GM11168 (cell line): ENCODE data around the gene MFAP5.
"Not testable (repeated sequence)": the region's sequence is repeated elsewhere in the genome, so short reads cannot be mapped to it uniquely, and the experiment has no call there.

Experiments
- in situ Hi-C: fragments of 300-500 bp; cut with MboI; formaldehyde crosslinking; loops from one replicate; pipeline ENCODE4 v1.12.0; 2022; ENCODE audit warnings: low sequenced_read_pairs; ENCODE audit not compliant: unreplicated experiment

MFAP5 gene

DNA sequence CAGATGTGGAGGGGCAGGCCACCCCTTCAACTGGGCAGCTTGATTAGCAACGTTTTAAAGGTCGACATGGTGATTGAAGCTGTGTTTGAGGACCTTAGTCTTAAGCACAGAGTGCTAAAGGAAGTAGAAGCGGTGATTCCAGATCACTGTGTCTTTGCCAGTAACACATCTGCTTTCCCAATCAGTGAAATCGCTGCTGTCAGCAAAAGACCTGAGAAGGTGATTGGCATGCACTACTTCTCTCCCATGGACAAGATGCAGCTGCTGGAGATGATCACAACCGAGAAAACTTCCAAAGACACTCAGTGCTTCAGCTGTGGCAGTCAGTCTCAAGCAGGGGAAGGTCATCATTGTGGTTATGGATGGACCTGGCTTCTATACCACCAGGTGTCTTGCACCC lies 26.0 kb downstream of the MFAP5 start:
- in situ Hi-C loops: no loop called here

- in situ Hi-C loops: not testable (repeated sequence)
Observed at GRCh38 chr12:8636007-8636346, 26.6 kb downstream of the MFAP5 start.

DNA sequence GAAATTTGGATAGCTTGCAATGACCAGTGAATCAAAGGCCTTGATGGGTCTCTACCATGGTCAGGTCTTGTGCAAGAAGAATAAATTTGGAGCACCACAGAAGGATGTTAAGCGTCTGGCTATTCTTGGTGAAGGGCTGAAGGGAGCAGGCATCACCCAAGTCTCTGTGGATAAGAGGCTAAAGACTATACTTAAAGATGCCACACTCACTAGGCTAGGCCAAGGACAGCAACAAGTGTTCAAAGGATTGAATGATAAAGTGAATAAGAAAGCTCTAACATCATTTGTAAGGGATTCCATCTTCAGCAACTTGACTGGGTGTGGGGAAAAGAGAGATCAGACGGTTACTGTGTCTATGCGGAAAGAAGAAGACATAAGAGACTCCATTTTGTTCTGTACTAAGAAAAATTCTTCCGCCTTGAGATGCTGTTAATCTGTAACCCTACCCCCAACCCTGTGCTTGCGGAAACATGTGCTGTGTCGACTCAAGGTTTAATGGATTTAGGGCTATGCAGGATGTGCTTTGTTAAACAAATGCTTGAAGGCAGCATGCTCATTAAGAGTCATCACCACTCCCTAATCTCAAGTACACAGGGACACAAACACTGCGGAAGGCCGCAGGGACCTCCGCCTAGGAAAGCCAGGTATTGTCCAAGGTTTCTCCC lies 27.2 kb downstream of the MFAP5 start:
- in situ Hi-C loops: not testable (repeated sequence)

DNA sequence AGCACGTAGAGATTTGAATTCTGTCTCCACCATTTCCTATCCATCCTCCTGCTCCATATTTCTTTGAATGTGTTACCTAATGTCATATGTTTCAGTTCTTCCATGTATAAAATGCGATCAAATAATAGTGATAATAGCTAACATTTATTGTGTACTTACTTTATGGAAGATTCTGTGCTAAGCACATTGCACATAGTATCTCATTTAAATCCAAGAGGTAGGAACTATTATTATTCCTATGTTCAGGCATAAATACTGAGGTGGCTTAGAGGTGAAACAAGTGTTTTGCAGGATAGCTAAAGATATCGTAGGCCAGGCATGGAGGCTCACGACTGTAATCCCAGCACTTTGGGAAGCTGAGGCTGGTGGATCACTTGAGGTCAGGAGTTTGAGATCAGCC lies 32.5 kb downstream of the MFAP5 start:
- in situ Hi-C loops: no loop called here

DNA sequence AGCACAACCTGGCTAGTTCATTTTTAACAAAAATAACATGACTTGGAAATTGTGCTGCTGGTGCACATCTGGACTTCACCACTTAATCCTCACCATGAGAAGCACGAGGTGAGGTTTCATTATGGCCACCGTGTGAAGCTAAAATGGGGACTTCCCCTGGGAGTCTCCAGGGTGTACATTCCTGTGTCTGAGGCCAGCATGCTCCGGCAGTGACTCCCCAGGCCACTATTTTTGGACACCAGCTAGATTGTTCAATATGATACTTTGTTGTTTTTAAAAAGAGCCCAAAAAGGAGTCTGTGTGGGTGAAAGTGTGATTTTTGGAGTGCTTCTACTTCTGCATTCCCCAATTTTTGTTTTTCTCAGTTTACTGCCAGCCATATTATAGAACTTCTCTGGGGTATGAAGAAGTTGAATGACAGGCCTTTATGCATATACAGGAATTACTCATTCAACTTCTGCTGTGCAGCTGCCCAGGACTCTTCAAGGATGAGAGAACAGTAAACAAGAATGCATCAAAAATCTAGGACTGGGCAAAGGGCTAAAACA lies 33.1 kb downstream of the MFAP5 start:
- in situ Hi-C loops: no loop called here

- in situ Hi-C loops: no loop called here
Observed at GRCh38 chr12:8628731-8629130, 33.9 kb downstream of the MFAP5 start.

DNA sequence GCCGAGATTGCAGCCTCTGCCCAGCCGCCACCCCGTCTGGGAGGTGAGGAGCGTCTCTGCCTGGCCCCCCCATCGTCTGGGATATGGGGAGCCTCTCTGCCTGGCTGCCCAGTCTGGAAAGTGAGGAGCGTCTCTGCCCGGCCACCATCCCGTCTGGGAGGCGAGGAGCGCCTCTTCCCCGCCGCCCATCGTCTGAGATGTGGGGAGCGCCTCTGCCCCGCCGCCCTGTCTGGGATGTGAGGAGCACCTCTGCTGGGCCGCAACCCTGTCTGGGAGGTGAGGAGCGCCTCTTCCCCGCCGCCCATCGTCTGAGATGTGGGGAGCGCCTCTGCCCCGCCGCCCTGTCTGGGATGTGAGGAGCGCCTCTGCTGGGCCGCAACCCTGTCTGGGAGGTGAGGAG lies 37.9 kb downstream of the MFAP5 start:
- in situ Hi-C loops: not testable (repeated sequence)

DNA sequence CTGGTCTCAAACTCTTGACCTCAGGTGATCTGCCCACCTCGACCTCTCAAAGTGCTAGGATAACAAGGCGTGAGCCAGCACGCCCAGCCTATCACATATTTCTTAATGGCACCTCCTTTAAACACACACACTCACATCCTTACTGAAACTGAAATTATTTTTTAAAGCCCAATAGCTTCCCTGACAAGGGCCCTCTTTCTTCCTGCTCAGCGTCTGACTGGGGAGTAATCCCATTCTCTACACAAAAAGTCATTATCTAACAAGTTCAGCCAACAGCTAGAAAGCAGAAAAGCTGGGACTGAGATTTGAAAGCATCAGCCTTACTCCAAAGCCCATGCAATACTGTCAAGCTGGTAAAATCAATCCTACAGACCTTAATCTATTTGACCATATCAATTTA lies 40.0 kb downstream of the MFAP5 start:
- in situ Hi-C loops: no loop called here

GRCh38 chr12:8615206-8615605 lies 47.4 kb downstream of the MFAP5 start:
- in situ Hi-C loops: no loop called here

GRCh38 chr12:8613881-8614280 lies 48.7 kb downstream of the MFAP5 start:
- in situ Hi-C loops: loop anchor here (5.0 kb wide), 1 partner anchor 38 kb away; no protein-coding TSS in a partner anchor

GRCh38 chr12:8612629-8613028 lies 50.0 kb downstream of the MFAP5 start, which contains the start of gene AICDA:
AICDA (minus strand) TSS chr12:8612859; CDS start chr12:8612767, 92 bp downstream.
- in situ Hi-C loops: loop anchor here (5.0 kb wide), 1 partner anchor 40 kb away; no protein-coding TSS in a partner anchor

DNA sequence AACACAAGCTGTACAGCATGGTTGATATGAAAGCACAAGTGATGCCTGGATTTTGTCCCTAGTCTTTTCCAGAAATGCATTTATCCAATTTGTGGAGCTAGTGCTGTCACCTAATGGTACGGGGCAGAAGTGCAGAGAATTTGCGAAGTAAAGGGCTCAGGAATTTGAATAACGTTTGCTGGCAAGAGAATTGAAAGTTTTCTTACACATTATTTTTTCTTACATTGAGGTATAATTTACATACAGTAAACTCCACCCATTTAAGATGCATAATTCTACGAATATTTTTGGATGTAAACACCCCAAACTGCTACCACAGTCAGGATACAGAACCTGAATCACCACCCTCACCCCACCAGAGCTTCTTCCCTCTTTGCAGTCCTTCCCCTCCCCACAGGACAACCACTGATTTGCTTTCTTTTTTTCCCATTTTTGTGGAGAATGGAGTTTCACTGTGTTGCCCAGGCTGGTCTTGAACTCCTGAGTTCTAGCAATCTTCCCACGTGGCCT lies 53.5 kb downstream of the MFAP5 start:
- in situ Hi-C loops: no loop called here

GRCh38 chr12:8606890-8607289 lies 55.7 kb downstream of the MFAP5 start:
- in situ Hi-C loops: no loop called here

DNA sequence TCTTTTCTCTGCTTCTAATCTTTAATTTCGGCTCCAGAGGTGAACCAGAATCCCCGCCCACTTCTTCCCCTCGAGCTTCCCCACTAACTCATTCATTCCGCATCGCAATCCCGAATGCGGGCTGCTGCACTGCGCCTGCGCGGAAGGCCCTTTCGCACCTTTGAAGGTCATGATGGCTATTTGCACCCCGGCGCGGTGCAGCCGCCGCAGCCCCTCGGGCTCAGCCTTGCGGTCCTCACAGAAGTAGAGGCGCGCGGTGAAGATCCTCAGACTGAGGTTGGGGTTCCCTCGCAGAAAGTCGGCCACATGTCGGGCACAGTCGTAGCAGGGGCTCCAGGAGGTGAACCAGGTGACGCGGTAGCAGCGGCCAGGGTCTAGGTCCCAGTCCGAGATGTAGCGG lies 57.6 kb downstream of the MFAP5 start:
- in situ Hi-C loops: no loop called here

DNA sequence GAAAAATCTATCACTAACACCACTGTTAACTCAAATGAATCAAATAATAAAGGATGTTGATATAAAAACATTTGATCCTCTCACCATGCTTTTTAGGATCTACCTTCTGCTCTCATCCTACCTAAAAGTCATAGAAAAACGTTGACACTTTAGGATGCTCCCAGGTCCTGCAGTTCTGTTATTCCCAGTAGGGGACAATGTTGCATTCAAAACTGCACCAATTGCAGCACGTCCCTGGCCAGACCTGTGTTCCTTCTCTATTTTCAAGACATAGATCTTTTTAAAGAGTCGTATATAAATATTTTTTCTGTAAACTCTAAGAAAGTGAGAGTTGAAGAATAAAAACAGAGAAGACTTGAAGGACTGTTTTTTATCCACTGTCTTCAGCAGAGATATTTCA lies 58.8 kb downstream of the MFAP5 start:
- in situ Hi-C loops: no loop called here

GRCh38 chr12:8603286-8603685 lies 59.3 kb downstream of the MFAP5 start:
- in situ Hi-C loops: no loop called here

DNA sequence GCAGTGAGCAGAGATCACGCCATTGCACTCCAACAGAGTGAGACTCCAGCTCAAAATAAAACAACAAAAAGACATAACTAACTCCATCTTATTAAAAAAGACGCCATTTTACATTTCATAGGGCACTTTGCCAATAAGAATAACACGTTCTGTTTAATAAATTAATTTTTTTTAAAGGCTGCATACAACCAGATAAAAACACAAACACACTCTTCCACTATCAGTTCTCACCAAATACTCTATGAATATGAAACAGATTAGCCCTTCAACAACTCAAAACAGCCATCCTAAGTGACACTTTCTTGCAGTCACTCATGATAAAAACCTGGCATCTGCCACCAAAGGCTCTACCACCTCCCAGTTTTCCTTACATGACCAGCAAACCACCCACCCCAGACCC lies 66.1 kb downstream of the MFAP5 start:
- in situ Hi-C loops: no loop called here
